IMR-90 (cell line): ENCODE data around the gene SASH1. TPM values are rescaled to one million over a fixed set of nuclear protein-coding genes. Genes with fewer than 3 reads are reported as not detected.

ENCODE experiments used
- ATAC-seq: fragments of 200-7000 bp; cut with Tn5 transposase; 2 replicates; pipeline ENCODE4 v1.9.1; 2020; ENCODE audit warnings: low read depth, mild to moderate bottlenecking, moderate library complexity
- BruUV-seq: library from RNA; stranded (reverse); fragments of 400-500 nt; replicated peaks from 2 replicates; lab custom pipeline; 2021; lab: Mats Ljungman, UMichigan
- CTCF ChIA-PET: fragments of 300-600 bp; formaldehyde crosslinking; extraction: SDS; loops from one replicate; lab custom pipeline; 2021; ENCODE audit warnings: antibody characterized with exemption; lab: Yijun Ruan, JAX
- POLR2A ChIA-PET: fragments of 300-600 bp; sonication (Branson Sonifier 250); formaldehyde crosslinking; loops from one replicate; lab custom pipeline; 2022; ENCODE audit warnings: antibody characterized with exemption; ENCODE audit not compliant: unreplicated experiment; lab: Charles Lee
- DNase-seq: peaks from one replicate; pipeline ENCODE4 v3.0.0; 2013
- H2AFZ ChIP-seq: replicated peaks from 2 replicates; pipeline ENCODE3; 2013; ENCODE audit warnings: low read length, mild to moderate bottlenecking; ENCODE audit not compliant: poor library complexity
- H2AK5ac ChIP-seq: 2 replicates; pipeline ENCODE4 v1.6.1; 2013; ENCODE audit warnings: low read depth, low read length, inconsistent platforms
- H2AK9ac ChIP-seq: replicated peaks from 2 replicates; pipeline ENCODE3; 2013; ENCODE audit warnings: mild to moderate bottlenecking, low read depth, low read length, moderate library complexity; ENCODE audit not compliant: poor library complexity
- H2BK120ac ChIP-seq: 2 replicates; pipeline ENCODE4 v1.6.1; 2013; ENCODE audit warnings: low read depth, low read length, inconsistent platforms
- H2BK15ac ChIP-seq: 3 replicates; pipeline ENCODE4 v1.6.1; 2013; ENCODE audit warnings: low read depth, low read length, inconsistent platforms
- H2BK20ac ChIP-seq: 2 replicates; pipeline ENCODE4 v1.6.1; 2013; ENCODE audit warnings: low read depth, mild to moderate bottlenecking, inconsistent platforms, low read length, moderate library complexity
- H2BK5ac ChIP-seq: 2 replicates; pipeline ENCODE4 v1.6.1; 2013; ENCODE audit warnings: mild to moderate bottlenecking, low read depth, low read length, inconsistent platforms; ENCODE audit not compliant: poor library complexity, severe bottlenecking
- H3K14ac ChIP-seq: replicated peaks from 2 replicates; pipeline ENCODE4 v1.6.1; 2013; ENCODE audit warnings: low read depth, low read length, inconsistent platforms
- H3K18ac ChIP-seq: 2 replicates; pipeline ENCODE4 v1.6.1; 2013; ENCODE audit warnings: low read depth, low read length, control low read depth
- H3K23ac ChIP-seq: 2 replicates; pipeline ENCODE4 v1.6.1; 2013; ENCODE audit warnings: low read depth, low read length, inconsistent platforms
- H3K27ac ChIP-seq: 2 replicates; pipeline ENCODE4 v1.5.1; 2013; ENCODE audit warnings: mild to moderate bottlenecking, control low read depth, low read length; ENCODE audit not compliant: insufficient read depth
- H3K27me3 ChIP-seq: 2 replicates; pipeline ENCODE4 v1.6.1; 2013; ENCODE audit warnings: low read length; ENCODE audit not compliant: control insufficient read depth, insufficient read depth
- H3K36me3 ChIP-seq: 2 replicates; pipeline ENCODE4 v1.6.1; 2013; ENCODE audit warnings: low read length, mixed read lengths; ENCODE audit not compliant: control insufficient read depth, insufficient read depth
- H3K4ac ChIP-seq: 2 replicates; pipeline ENCODE4 v1.6.1; 2013; ENCODE audit warnings: low read depth, low read length, inconsistent platforms
- H3K4me1 ChIP-seq: 2 replicates; pipeline ENCODE4 v1.6.1; 2013; ENCODE audit warnings: low read length, mixed read lengths; ENCODE audit not compliant: control insufficient read depth, insufficient read depth
- H3K4me2 ChIP-seq: 2 replicates; pipeline ENCODE4 v1.6.1; 2013; ENCODE audit warnings: low read depth, mild to moderate bottlenecking, control low read depth, low read length, moderate library complexity
- H3K4me3 ChIP-seq: 2 replicates; pipeline ENCODE4 v1.5.1; 2013; ENCODE audit warnings: low read depth, mild to moderate bottlenecking, control low read depth, low read length, moderate library complexity; ENCODE audit not compliant: insufficient read depth
- H3K56ac ChIP-seq: 2 replicates; pipeline ENCODE4 v1.6.1; 2013; ENCODE audit warnings: low read length, inconsistent platforms; ENCODE audit not compliant: insufficient read depth; ENCODE audit errors: extremely low read depth
- H3K79me1 ChIP-seq, 2 experiments: 2 replicates each; pipeline ENCODE4 v1.6.1; 2013; ENCODE audit warnings: low read length in 2 of 2, inconsistent platforms in 1 of 2, low read depth in 1 of 2
- H3K9ac ChIP-seq: 2 replicates; pipeline ENCODE4 v1.6.1; 2013; ENCODE audit warnings: low read depth, low read length, control low read depth
- H3K9me1 ChIP-seq: 2 replicates; pipeline ENCODE4 v1.6.1; 2013; ENCODE audit warnings: low read length, inconsistent platforms; ENCODE audit not compliant: insufficient read depth
- H3K9me3 ChIP-seq: 2 replicates; pipeline ENCODE4 v1.6.1; 2013; ENCODE audit warnings: low read length; ENCODE audit not compliant: control insufficient read depth, insufficient read depth
- H4K20me1 ChIP-seq: 2 replicates; pipeline ENCODE4 v1.6.1; 2013; ENCODE audit warnings: low read length, inconsistent platforms; ENCODE audit not compliant: insufficient read depth
- H4K5ac ChIP-seq: 2 replicates; pipeline ENCODE4 v1.6.1; 2013; ENCODE audit warnings: mild to moderate bottlenecking, low read depth, low read length, control low read depth
- H4K8ac ChIP-seq, 2 experiments: 2 replicates each; pipeline ENCODE4 v1.6.1; 2013; ENCODE audit warnings: low read depth in 2 of 2, low read length in 2 of 2, control low read depth in 1 of 2, inconsistent platforms in 1 of 2
- H4K91ac ChIP-seq: 2 replicates; pipeline ENCODE4 v1.6.1; 2013; ENCODE audit warnings: low read depth, low read length, inconsistent platforms; ENCODE audit not compliant: insufficient read depth
- CHD1 ChIP-seq: IDR thresholded peaks from 2 replicates; pipeline ENCODE4 v1.6.1; 2012; ENCODE audit warnings: low read depth, low read length, improper control_type of control experiment
- FOS ChIP-seq: fragments of 150-350 bp; IDR thresholded peaks from 2 replicates; pipeline ENCODE4 v1.6.1; 2016; ENCODE audit warnings: low read depth, low read length
- MAZ ChIP-seq: IDR thresholded peaks from 2 replicates; pipeline ENCODE4 v1.6.1; 2012; ENCODE audit warnings: low read depth, mild to moderate bottlenecking, low read length, improper control_type of control experiment, moderate library complexity, borderline replicate concordance
- MXI1 ChIP-seq: IDR thresholded peaks from 2 replicates; pipeline ENCODE4 v1.6.1; 2012; ENCODE audit warnings: low read depth, mild to moderate bottlenecking, low read length, moderate library complexity, borderline replicate concordance
- RAD21 ChIP-seq: IDR thresholded peaks from 2 replicates; pipeline ENCODE4 v1.6.1; 2012; ENCODE audit warnings: low read length, improper control_type of control experiment
- RCOR1 ChIP-seq: IDR thresholded peaks from 2 replicates; pipeline ENCODE4 v1.6.1; 2012; ENCODE audit warnings: mild to moderate bottlenecking, low read length, improper control_type of control experiment; ENCODE audit not compliant: insufficient replicate concordance
- RFX5 ChIP-seq: IDR thresholded peaks from 2 replicates; pipeline ENCODE4 v1.8.0; 2012; ENCODE audit warnings: low read depth, mild to moderate bottlenecking, low read length, moderate library complexity
- WGBS, 2 experiments: methylation state at CpG; one replicate each; pipeline versions ENCODE4 v1.1.5 to v1.1.7; 2013; ENCODE audit warnings: missing lambda C conversion rate in 2 of 2; ENCODE audit not compliant: insufficient read length in 1 of 2; ENCODE audit errors: extremely low coverage in 2 of 2; 5-methylcytosine and 5-hydroxymethylcytosine counted together
- dilution Hi-C: fragments of 300-500 bp; cut with HindIII; formaldehyde crosslinking; loops from one replicate; pipeline ENCODE4 v1.14.3; 2018; ENCODE audit warnings: low sequenced_read_pairs; ENCODE audit not compliant: unreplicated experiment
- in situ Hi-C: fragments of 300-500 bp; cut with MboI; formaldehyde crosslinking; loops from 3 replicates; pipeline ENCODE4 v1.14.3; 2019; ENCODE audit warnings: low sequenced_read_pairs, inconsistent platforms, mixed read lengths
- intact Hi-C: fragments of 100-400 bp; cut with micrococcal nuclease; formaldehyde crosslinking; loops from 2 replicates; pipeline ENCODE4 v1.10.0; 2022
- polyA plus RNA-seq, 3 experiments: library from polyadenylated mRNA; depleted of rRNA; stranded (reverse); fragments of >200 nt; gene quantifications; 2 replicates each; pipeline ENCODE4 v1.2.3, GENCODE V29; 2012; ENCODE audit warnings: low replicate concordance in 1 of 3
- total RNA-seq: library from RNA; depleted of rRNA; stranded (reverse); fragments of >200 nt; gene quantifications from 2 replicates; pipeline ENCODE4 v1.2.3, GENCODE V29; 2012

Gene SASH1
- total and polyA plus RNA-seq, 2 of the 4 experiments (the other 2 are of a cell fraction): 11.6 to 16.5 TPM

DNA sequence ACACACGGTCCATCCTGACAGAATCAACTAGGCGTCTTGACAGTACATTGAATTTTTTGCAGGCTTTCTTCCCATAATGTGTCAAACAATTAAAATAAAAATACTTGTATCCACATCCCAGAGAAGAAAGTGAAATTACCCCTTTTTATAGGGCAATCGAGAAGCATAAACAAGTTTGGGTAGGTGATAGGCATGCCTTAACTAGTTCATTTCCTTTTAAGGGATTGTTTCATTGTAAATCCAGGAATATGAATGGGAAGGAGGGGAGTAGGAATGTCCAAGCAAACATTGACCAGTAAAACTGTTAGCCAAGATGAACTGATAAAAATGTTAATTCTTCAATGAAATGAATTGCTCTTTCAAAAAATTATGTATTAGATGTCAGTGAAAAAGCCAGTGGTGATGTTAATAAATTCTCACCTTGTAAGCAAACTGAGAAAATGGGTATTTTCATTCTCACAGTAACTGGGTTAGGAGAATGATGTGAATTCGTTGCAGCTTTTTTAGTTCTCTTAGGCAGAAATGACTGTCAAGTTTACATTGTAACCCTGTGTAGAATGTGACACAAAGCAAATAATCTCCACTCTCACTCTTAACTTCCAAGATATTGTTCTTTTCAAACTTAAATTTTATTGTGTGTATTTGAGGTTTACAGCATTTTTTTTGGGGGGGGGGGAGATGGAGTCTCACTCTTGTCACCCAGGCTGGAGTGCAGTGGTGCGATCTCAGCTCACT, 31.6 kb downstream of the SASH1 start (continued):
- TF ChIP-seq CHD1: no peak

GRCh38 chr6:148375401-148375800, 32.8 kb downstream of the SASH1 start:
- no peaks in the 10 kb centered on the region for H4K20me1 ChIP-seq
- H2BK20ac ChIP-seq: no peak overlapping the region
- dilution Hi-C loops (no loop called here), intact Hi-C loops (no loop called here), in situ Hi-C loops (no loop called here)
- H4K8ac ChIP-seq: no peak overlapping the region
- no TSS peak for BruUV-seq
- no peak overlapping the region for H2BK15ac ChIP-seq
- H3K9me3 ChIP-seq: no peaks in the 10 kb centered on the region
- no peak overlapping the region for H2AFZ ChIP-seq
- H3K4ac ChIP-seq: 0 out of 2 replicates have a peak overlapping the region, but pooled peaks have one; percentile 11
- POLR2A ChIA-PET: no interaction called here
- no peak overlapping the region for H3K4me3 ChIP-seq
- no peaks in the 10 kb centered on the region for H3K36me3 ChIP-seq
- H2AK9ac ChIP-seq: no peak overlapping the region
- no peak overlapping the region for H3K9ac ChIP-seq
- no peaks in the 10 kb centered on the region for H3K27me3 ChIP-seq
- H3K4me1 ChIP-seq: peaks cover 2% of the 10 kb centered on the region; the same call in 1 of the 2 replicates
- H3K4me2 ChIP-seq: no peak overlapping the region
- no peak overlapping the region for H2AK5ac ChIP-seq
- peaks cover 32 to 68% of the 10 kb centered on the region in 2 experiments; a peak in 3 of 4 replicates for H3K79me1 ChIP-seq
- H3K56ac ChIP-seq: no peak overlapping the region
- H2BK5ac ChIP-seq: no peak overlapping the region
- H3K18ac ChIP-seq: no peak overlapping the region
- WGBS, 2 experiments: no CpG with 5 or more reads among the region's 5 CpGs
- no peak for ATAC-seq
- H2BK120ac ChIP-seq: no peak overlapping the region
- TF ChIP-seq MXI1 (no peak), CHD1 (no peak), FOS (no peak), MAZ (no peak), RAD21 (no peak), RCOR1 (no peak), RFX5 (no peak)
- CTCF ChIA-PET: no interaction called here
- peaks cover 2% of the 10 kb centered on the region; the same call in 1 of the 2 replicates for H3K9me1 ChIP-seq
- H3K27ac ChIP-seq: no peak overlapping the region
- H3K23ac ChIP-seq: no peak overlapping the region
- H4K91ac ChIP-seq: no peak overlapping the region
- no peak overlapping the region for H3K14ac ChIP-seq
- DNase-seq: no peak
- no peak overlapping the region for H4K5ac ChIP-seq
